NB4 (cell line): ENCODE measurements around the gene KAT6B.

Source experiments
- CTCF ChIP-seq: IDR thresholded peaks from one replicate; pipeline ENCODE4 v1.5.1; 2012; ENCODE audit warnings: low read depth, low read length
- MAX ChIP-seq: IDR thresholded peaks from 2 replicates; pipeline ENCODE4 v1.6.1; 2011; ENCODE audit warnings: low read depth, low read length
- POLR2A ChIP-seq: IDR thresholded peaks from 2 replicates; pipeline ENCODE4 v1.6.1; 2011; ENCODE audit warnings: mild to moderate bottlenecking; ENCODE audit not compliant: insufficient read length; ENCODE audit errors: extremely low read depth

GRCh38 chr10:75012471-75012870 is 186.1 kb downstream of the KAT6B start:
- no peak for TF ChIP-seq CTCF
- TF ChIP-seq POLR2A: no peak
- TF ChIP-seq MAX: no peak
